Activated CD8-positive, alpha-beta memory T cell treated with anti-CD3 and anti-CD28 coated beads, Interleukin-2, amount 10 ng/mL, durations not matched to agents 7 days and 5 days (primary cell): ENCODE measurements around the gene TAS1R3. TPM values are rescaled to one million over a fixed set of nuclear protein-coding genes. Genes with fewer than 3 reads are reported as not detected.
"Not testable (repeated sequence)": the region's sequence is repeated elsewhere in the genome, so short reads cannot be mapped to it uniquely, and the experiment has no call there.

ENCODE experiments used
- ATAC-seq: fragments of 150-1000 bp; cut with Tn5 transposase; one replicate; pipeline ENCODE4 v1.10.0; 2021; ENCODE audit warnings: moderate library complexity
- CTCF ChIA-PET: fragments of 350-600 bp; sonication (Branson Sonifier 250); formaldehyde crosslinking; loops from one replicate; lab custom pipeline; 2021; ENCODE audit warnings: antibody characterized with exemption; lab: Charles Lee
- DNase-seq: peaks from one replicate; pipeline ENCODE4 v3.0.0-alpha.2; 2020
- H3K27ac Mint-ChIP-seq: one replicate; pipeline ENCODE4 v1.8.0; 2021; ENCODE audit warnings: mild to moderate bottlenecking, mixed read lengths
- H3K27me3 Mint-ChIP-seq: one replicate; pipeline ENCODE4 v1.8.0; 2021; ENCODE audit warnings: mixed read lengths
- H3K36me3 Mint-ChIP-seq: one replicate; pipeline ENCODE4 v1.8.0; 2021; ENCODE audit warnings: mild to moderate bottlenecking, mixed read lengths
- H3K4me1 Mint-ChIP-seq: one replicate; pipeline ENCODE4 v1.8.0; 2021; ENCODE audit warnings: mixed read lengths
- H3K4me3 Mint-ChIP-seq: one replicate; pipeline ENCODE4 v1.8.0; 2021; ENCODE audit warnings: mild to moderate bottlenecking, moderate library complexity, mixed read lengths
- H3K9me3 Mint-ChIP-seq: one replicate; pipeline ENCODE4 v1.8.0; 2022; ENCODE audit warnings: low read depth, mixed read lengths
- total RNA-seq, 2 experiments: library from RNA; stranded (reverse); gene quantifications; one replicate each; pipeline ENCODE4 v1.2.3, GENCODE V29; 2021

Gene TAS1R3
- total RNA-seq, 2 experiments from 2014 or later, result 0.77 to 0.82 TPM

DNA sequence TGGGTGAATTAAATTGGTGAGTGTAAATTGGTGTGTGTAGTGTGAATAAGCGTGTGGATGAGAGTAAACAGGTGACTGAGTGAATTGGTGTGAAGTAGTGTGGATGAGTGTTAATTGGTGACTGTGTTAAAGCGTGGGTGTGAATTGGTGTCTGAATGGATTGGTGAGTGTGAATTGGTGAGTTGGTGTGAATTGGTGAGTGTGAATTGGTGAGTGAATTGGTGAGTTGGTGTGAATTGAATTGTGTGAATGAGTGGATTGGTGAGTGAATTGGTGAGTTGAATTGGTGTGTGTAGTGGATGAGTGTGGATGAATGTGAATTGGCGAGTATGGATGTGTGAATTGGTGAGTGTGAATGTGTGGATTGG, 35.6 kb downstream of the TAS1R3 start:
- H3K36me3 Mint-ChIP-seq, result no peaks in the 10 kb centered on the region
- no peak for DNase-seq
- no peaks in the 10 kb centered on the region for H3K9me3 Mint-ChIP-seq
- H3K4me3 Mint-ChIP-seq, result no peak overlapping the region
- ATAC-seq, result no peak
- H3K4me1 Mint-ChIP-seq, result peaks cover 10% of the 10 kb centered on the region
- no peak overlapping the region for H3K27ac Mint-ChIP-seq
- CTCF ChIA-PET, result no interaction called here
- H3K27me3 Mint-ChIP-seq, result no peaks in the 10 kb centered on the region

DNA sequence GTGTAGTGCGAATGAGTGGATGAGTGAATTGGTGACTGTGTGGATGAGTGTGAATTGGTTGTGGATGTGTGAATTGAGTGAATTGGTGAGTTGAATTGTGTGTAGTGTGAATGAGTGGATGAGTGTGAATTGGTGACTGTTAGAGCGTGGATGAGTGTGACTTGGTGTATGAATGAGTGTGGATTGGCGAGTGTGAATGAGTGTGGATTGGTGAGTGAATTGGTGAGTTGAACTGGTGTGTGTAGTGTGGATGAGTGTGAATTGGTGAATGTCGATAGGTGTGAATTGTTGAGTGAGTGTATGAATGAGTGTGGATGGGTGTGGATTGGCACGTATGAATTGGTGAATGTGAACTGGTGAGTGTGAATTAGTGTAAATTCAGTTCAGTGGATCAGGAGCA, 36.2 kb downstream of the TAS1R3 start:
- H3K36me3 Mint-ChIP-seq, result no peaks in the 10 kb centered on the region
- no peaks in the 10 kb centered on the region for H3K9me3 Mint-ChIP-seq
- no peak overlapping the region for H3K27ac Mint-ChIP-seq
- CTCF ChIA-PET, result interaction anchor here (5.8 kb wide), 1 partner anchor 14 kb away, joined by 42 read pairs; no protein-coding TSS in a partner anchor
- H3K4me1 Mint-ChIP-seq, result peaks cover 16% of the 10 kb centered on the region
- H3K4me3 Mint-ChIP-seq, result no peak overlapping the region
- ATAC-seq (no peak), DNase-seq (no peak)
- H3K27me3 Mint-ChIP-seq, result no peaks in the 10 kb centered on the region

DNA sequence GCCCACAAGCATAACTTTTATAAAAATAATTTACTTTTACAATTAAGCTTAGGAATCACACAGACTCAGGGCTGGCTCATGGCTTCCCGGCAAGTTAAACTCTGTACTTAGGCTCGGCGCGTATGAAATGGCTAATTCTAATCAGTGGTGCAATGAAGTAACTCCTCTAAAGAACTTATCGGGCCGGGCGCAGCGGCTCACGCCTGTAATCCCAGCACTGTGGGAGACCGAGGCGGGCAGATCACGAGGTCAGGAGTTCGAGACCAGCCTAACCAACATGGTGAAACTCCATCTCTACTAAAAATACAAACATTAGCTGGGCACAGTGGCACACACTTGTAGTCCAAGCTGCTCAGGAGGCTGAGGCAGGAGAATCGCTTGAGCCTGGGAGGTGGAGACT, 39.0 kb downstream of the TAS1R3 start:
- CTCF ChIA-PET, result interaction anchor here (1.3 to 5.8 kb wide), 3 partner anchors 17 to 306 kb away, joined by 3 to 42 read pairs (median 5); no protein-coding TSS in a partner anchor
- not testable (repeated sequence) for DNase-seq, H3K4me3 Mint-ChIP-seq, ATAC-seq, H3K9me3 Mint-ChIP-seq, H3K27me3 Mint-ChIP-seq, H3K36me3 Mint-ChIP-seq, H3K27ac Mint-ChIP-seq
- H3K4me1 Mint-ChIP-seq, result peaks cover 31% of the 10 kb centered on the region

DNA sequence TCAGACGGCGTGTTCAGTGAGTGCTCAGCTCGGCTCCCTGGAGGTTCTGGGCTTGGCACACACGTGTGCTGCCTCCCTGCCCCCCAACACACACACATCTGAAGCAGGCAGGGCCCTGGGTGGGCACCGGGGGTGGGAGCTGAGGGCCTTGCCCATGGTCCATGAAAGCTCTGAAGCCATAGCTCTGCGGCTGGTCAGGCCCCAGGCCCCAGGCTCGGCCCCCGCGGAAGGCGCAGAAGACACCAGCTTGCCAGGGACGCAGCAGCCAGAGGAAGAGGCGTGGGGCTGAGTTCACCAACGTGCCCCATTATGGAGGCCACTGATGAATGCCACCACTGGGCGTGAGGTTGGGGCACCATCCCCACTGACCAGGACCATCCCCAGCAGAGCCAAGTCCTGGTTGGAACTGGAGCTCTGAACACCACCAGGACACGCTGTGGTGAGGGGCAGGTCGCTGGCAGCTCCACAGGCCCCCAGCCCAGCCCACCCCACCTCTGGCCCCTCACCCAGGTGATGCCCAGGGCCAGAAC, 39.8 kb downstream of the TAS1R3 start:
- H3K27me3 Mint-ChIP-seq, result no peaks in the 10 kb centered on the region
- DNase-seq (no peak), ATAC-seq (no peak)
- CTCF ChIA-PET, result interaction anchor here (0.5 to 5.8 kb wide), 16 partner anchors 11 to 352 kb away, joined by 3 to 42 read pairs (median 6); partner anchors contain the start of genes CCNL2 and MXRA8
- no peak overlapping the region for H3K27ac Mint-ChIP-seq
- no peaks in the 10 kb centered on the region for H3K9me3 Mint-ChIP-seq
- H3K4me1 Mint-ChIP-seq, result peaks cover 34% of the 10 kb centered on the region
- no peak overlapping the region for H3K4me3 Mint-ChIP-seq
- peaks cover 7% of the 10 kb centered on the region for H3K36me3 Mint-ChIP-seq

DNA sequence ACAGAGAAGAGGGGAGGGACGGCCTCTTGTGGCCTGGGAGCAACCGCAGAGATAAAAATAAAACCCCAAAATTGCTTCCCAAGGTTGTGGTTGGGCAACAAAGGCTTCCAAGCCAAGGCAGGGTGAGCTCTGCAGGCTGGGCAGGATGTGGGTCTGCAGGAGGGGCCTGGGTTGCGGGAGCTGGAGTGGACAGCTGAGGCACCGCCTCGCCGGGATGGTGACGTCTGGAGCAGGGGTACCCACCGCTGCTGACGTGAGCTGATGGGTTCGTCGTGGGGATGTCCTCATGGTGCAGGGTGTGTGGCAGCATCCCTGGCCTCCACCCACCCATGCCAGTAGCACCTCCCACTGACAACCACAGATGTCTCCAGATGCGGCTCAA, 40.3 kb downstream of the TAS1R3 start:
- Mint-ChIP-seq H3K36me3 (peaks cover 7% of the 10 kb centered on the region), H3K4me3 (peak overlapping the region; percentile 7), H3K27ac (peak overlapping the region; percentile 50), H3K4me1 (peaks cover 38% of the 10 kb centered on the region), H3K27me3 (no peaks in the 10 kb centered on the region), H3K9me3 (no peaks in the 10 kb centered on the region)
- DNase-seq (peak; percentile 87), ATAC-seq (peak; percentile 24)
- CTCF ChIA-PET, result interaction anchor here (0.5 to 5.8 kb wide), 27 partner anchors 8 to 537 kb away, joined by 3 to 42 read pairs (median 3); partner anchors contain the start of genes CCNL2, MIB2 and MXRA8

- no peaks in the 10 kb centered on the region for H3K27me3 Mint-ChIP-seq
- DNase-seq (peak; percentile 87), ATAC-seq (peak; percentile 40)
- peaks cover 42% of the 10 kb centered on the region for H3K4me1 Mint-ChIP-seq
- H3K9me3 Mint-ChIP-seq, result no peaks in the 10 kb centered on the region
- peak overlapping the region; percentile 30 for H3K4me3 Mint-ChIP-seq
- peaks cover 7% of the 10 kb centered on the region for H3K36me3 Mint-ChIP-seq
- CTCF ChIA-PET, result interaction anchor here (0.6 to 5.8 kb wide), 33 partner anchors 9 to 537 kb away, joined by 3 to 42 read pairs (median 4); partner anchors contain the start of genes CCNL2, DVL1, MIB2 and MXRA8
- peak overlapping the region; percentile 65 for H3K27ac Mint-ChIP-seq
Measured at GRCh38 chr1:1371746-1372711, 40.9 kb downstream of the TAS1R3 start.

DNA sequence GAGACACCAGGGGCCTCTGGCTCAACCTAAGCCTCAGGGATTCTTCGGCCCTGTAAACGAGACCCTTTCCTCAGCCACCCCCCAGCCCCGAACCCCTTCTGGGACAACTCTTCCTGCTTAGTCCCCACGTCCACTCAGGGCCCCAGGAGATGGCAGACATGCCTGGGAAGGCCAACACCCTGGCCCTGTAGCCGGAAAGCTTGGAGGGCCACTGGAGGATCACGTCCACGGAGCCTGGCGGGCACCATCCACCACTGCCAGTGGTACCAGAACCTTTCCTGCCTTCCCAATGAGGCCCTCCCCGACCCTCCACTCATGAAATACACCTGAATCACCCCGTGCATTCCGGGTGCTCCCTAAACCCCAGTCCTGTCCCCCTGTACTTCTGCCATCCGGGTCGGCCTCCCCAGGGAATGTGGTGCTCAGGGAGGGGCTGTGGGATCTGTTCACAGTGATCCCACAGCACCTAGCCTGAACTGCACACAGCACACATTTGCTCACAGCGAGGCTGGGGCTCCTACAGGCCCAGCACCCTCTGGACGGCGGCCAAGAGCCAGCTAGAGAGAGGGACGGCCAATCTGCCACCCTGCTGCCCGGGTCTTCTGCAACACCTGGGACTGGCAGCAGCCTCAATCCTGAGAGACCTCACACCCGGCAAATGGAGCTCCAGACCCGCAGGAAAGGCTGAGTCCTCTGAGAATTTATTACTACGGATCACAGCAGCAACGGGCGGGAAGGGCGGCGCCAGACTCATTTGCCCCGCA, 42.2 kb downstream of the TAS1R3 start:
- H3K36me3 Mint-ChIP-seq, result peaks cover 7% of the 10 kb centered on the region
- CTCF ChIA-PET, result interaction anchor here (1.0 to 5.8 kb wide), 12 partner anchors 14 to 251 kb away, joined by 3 to 42 read pairs (median 10); partner anchors contain the start of genes CCNL2, DVL1 and MXRA8
- DNase-seq (no peak), ATAC-seq (no peak)
- no peaks in the 10 kb centered on the region for H3K27me3 Mint-ChIP-seq
- H3K4me1 Mint-ChIP-seq, result peaks cover 42% of the 10 kb centered on the region
- peak overlapping the region; percentile 84 for H3K4me3 Mint-ChIP-seq
- H3K27ac Mint-ChIP-seq, result peak overlapping the region; percentile 67
- H3K9me3 Mint-ChIP-seq, result no peaks in the 10 kb centered on the region

GRCh38 chr1:1373815-1374588, 42.9 kb downstream of the TAS1R3 start:
- Mint-ChIP-seq H3K27me3 (no peaks in the 10 kb centered on the region), H3K36me3 (peaks cover 7% of the 10 kb centered on the region), H3K27ac (peak overlapping the region; percentile 96), H3K4me1 (peaks cover 42% of the 10 kb centered on the region), H3K4me3 (peak overlapping the region; percentile 84), H3K9me3 (no peaks in the 10 kb centered on the region)
- no peak for ATAC-seq
- CTCF ChIA-PET, result interaction anchor here (1.4 to 3.5 kb wide), 8 partner anchors 13 to 305 kb away, joined by 3 to 41 read pairs (median 5); partner anchors contain the start of genes CCNL2, DVL1 and MXRA8
- no peak for DNase-seq

- peak overlapping the region; percentile 84 for H3K4me3 Mint-ChIP-seq
- no peak for ATAC-seq
Measured at GRCh38 chr1:1374589-1374928, 43.5 kb downstream of the TAS1R3 start.

GRCh38 chr1:1374929-1375662, 44.0 kb downstream of the TAS1R3 start, which contains the start of gene AURKAIP1:
AURKAIP1 (minus strand) TSS chr1:1375207; CDS start chr1:1374756, 451 bp downstream.
- H3K36me3 Mint-ChIP-seq, result peaks cover 7% of the 10 kb centered on the region
- no peaks in the 10 kb centered on the region for H3K27me3 Mint-ChIP-seq
- DNase-seq, result peak; percentile 99
- CTCF ChIA-PET, result interaction anchor here (0.6 to 3.5 kb wide), 17 partner anchors 10 to 524 kb away, joined by 3 to 41 read pairs (median 4); partner anchors contain the start of genes CCNL2, DVL1, MRPL20 and MXRA8
- peak; percentile 87 for ATAC-seq
- peak within 1 kb of the TSS; percentile 84 for H3K4me3 Mint-ChIP-seq
- H3K27ac Mint-ChIP-seq, result peak within 1 kb of the TSS; percentile 96
- no peaks in the 10 kb centered on the region for H3K9me3 Mint-ChIP-seq
- H3K4me1 Mint-ChIP-seq, result peaks cover 42% of the 10 kb centered on the region

More at GRCh38 chr1:1374589-1374928, 43.5 kb downstream of the TAS1R3 start:
- no peak for DNase-seq
- peak overlapping the region; percentile 96 for H3K27ac Mint-ChIP-seq
- peaks cover 42% of the 10 kb centered on the region for H3K4me1 Mint-ChIP-seq
- peaks cover 7% of the 10 kb centered on the region for H3K36me3 Mint-ChIP-seq
- no peaks in the 10 kb centered on the region for H3K27me3 Mint-ChIP-seq
- CTCF ChIA-PET, result interaction anchor here (0.9 to 3.5 kb wide), 14 partner anchors 11 to 316 kb away, joined by 3 to 41 read pairs (median 4); partner anchors contain the start of genes CCNL2, DVL1 and MXRA8
- H3K9me3 Mint-ChIP-seq, result no peaks in the 10 kb centered on the region

GRCh38 chr1:1376551-1377226, 45.6 kb downstream of the TAS1R3 start:
- Mint-ChIP-seq H3K36me3 (peaks cover 7% of the 10 kb centered on the region), H3K4me3 (peak overlapping the region; percentile 84), H3K9me3 (no peaks in the 10 kb centered on the region), H3K4me1 (peaks cover 32% of the 10 kb centered on the region), H3K27me3 (no peaks in the 10 kb centered on the region), H3K27ac (peak overlapping the region; percentile 78)
- CTCF ChIA-PET, result interaction anchor here (1.6 to 2.3 kb wide), 2 partner anchors 12 to 23 kb away, joined by 4 to 7 read pairs; partner anchors contain the start of gene CCNL2
- DNase-seq (no peak), ATAC-seq (no peak)
